Measurements from ENCODE around the gene MICALL2.

The MICALL2 gene

DNA sequence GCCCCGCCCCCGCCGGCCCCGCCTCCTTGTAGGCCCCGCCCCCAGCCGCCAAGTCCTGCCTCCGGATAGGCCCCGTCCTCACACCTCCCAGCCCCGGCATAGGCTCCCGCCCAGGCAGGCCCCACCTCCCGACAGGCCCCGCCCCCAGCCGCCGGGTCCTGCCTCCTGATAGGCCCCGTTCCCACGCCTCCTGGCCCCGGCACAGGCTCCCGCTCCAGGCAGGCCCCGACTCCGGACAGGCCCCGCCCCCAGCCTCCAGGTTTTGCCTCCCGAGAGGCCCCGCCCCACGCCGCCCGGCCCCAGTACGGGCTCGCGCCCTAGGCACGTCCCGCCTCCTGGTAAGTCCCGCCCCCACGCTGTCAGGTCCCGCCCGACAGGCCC is 232 bp upstream of the MICALL2 start:
- peak overlapping the region; percentile 79; the same call in 1 of the 2 replicates for H3K27ac ChIP-seq
- TF ChIP-seq CTCF (conservative IDR thresholded peaks at IDR 0.05) (no peak), ZFX (IDR thresholded peaks at IDR 0.05) (no peak)

DNA sequence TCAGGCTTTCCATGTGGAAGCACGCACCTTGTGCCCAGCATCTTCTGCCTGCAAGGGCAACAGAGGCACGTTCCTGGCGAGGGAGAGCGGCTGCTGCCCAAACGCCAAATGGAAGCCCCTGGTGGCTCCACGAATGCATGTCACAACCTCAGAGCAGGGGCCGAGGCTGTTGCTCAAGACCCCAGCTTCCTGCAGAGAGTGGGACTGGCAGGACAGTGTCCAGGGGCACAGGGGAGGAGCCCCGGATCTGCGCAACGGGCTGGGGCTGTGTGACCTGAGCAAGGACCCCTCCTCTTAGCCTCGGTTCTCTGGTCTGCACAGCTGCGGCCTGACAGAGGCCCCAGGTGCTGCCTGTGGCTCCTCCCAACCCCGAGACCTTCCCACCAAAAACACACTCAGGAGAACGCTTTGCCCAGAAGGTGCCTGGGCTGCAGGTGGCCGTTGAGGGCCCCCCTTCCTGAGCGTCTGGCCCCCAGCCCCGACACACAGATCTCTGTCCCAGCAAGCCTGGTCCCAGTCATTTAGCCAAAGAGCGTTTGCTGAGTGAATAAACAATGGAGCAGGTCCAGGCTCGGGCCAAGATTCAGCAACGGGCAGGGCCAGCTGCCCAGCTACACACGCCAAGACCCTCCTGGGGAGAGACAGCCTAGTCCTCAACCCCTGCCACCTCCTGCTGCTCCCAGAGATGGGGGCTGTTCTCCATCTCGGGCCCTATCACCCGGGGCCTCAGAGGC is 1.2 kb downstream of the MICALL2 start:
- peak overlapping the region; percentile 79 for H3K27ac ChIP-seq
- TF ChIP-seq ZFX (IDR thresholded peaks at IDR 0.05) (no peak), CTCF (conservative IDR thresholded peaks at IDR 0.05) (no peak)

DNA sequence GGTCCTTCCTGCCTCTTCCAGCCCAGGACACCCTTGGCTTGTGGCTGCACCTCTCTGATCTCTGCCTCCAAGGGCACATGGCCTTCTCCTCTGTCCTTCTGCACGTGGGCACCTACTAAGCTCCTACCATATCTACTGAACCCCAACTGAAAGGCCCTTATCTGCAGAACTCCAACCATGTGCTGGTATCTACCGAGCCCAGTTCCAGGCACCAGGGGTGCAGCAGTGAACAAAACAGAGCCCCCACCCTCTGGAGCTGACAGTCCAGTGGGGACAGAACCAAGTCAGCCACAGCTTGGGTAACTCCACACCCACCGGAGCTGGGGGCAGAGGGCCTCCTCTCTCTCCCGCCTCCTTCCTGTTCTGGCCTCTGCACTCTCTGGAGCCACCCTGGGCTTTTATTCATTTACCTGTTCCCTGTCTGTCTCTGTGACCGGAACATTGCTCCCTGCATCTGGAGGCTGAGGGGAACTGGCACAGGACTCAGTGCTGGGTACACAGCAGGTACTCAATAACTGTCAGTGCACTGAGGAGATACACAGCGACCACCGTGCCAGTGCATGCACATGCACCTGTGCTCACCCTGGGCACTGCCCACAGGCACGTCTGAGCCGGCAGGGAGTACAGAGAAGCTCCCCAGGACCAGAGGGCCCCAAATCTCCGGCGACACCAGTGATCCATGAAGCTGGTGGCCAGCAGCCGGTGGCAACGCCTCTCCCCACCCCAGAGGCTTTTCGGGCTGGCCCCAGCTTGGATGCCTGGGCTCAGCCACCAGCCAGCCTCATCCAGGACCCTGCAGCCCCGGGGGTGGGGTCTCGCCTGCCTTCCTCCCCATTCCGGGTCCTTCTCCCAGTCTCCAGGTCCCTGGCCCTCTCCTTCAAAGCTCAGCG is 2.0 kb downstream of the MICALL2 start:
- TF ChIP-seq ZFX (IDR thresholded peaks at IDR 0.05) (no peak), CTCF (conservative IDR thresholded peaks at IDR 0.05) (no peak)
- H3K27ac ChIP-seq = peak overlapping the region; percentile 79; the same call in 1 of the 2 replicates

DNA sequence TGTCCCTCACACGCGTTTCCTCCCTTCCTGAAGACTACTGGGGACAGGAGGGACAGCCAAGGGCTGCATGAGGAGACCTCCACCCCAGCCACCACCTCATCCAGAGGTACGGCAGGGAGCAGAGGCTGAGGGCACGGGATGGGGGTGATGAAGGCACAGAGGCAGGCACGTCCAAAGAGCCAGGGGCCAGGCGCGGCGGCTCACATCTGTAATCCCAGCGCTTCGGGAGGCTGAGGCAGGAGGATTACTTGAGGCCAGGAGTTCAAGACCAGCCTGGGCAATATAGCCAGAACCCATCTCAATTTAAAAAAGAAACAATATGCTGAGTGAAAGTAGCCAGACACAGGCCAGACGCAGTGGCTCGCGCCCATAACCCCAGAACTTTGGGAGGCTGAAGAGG is 3.3 kb downstream of the MICALL2 start:
- peak overlapping the region; percentile 91 for H3K27ac ChIP-seq
- TF ChIP-seq CTCF (conservative IDR thresholded peaks at IDR 0.05) = no peak

DNA sequence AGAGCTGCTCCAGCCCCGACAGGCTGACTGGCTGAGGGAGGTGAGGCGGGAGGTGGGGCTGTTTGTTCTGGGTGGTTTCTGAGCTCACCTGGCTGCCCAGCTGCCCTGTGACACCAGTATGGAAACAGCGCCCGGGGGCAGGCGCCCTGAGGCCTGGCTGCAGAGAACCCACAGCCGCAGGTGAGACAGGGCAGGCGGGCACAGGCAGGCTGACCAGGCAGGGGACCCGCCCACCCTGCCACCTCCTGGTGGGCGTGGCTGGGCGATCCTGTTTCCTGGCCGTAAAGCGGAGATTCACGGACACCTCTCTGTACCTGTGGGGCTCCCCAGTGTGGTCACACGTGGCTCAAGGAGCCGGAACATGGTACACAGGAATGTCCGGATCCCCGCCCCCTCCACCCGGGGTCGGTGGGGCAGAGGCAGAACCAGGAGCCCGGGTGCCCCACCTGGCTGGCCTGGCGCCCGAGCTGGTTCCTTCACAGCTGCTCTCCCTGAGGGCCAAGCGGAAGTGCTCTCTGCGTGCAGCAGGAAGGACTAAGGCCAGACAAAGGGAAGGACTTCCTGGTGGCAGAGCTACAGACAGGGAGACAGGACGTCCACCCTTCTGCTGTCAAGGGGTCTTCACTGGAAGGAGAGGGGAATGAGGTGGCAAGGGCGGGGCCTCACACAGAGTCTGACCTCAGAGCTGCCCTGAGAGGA is 3.9 kb downstream of the MICALL2 start:
- TF ChIP-seq ZFX (IDR thresholded peaks at IDR 0.05) (no peak), CTCF (conservative IDR thresholded peaks at IDR 0.05) (no peak)
- peak overlapping the region; percentile 91 for H3K27ac ChIP-seq

DNA sequence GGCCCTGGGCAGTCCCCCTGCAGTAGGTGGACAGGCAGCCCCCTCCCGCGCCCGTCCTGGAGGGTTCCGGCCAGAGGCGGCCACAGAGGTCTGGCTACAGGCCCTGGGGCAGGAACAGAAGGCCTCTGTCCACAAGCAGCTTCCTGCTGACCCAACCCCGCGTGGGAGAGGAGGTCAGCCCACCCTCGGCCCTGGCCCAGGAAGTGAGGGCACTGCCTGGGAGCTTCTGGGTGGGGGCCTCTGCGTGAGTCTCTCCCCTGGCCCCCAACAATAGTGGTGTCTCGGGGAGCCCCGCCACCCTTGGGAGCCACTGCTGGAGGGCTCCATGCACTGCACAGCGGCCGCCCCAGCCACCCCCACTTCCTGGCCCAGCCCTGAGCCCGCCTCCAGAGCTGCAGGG is 4.7 kb downstream of the MICALL2 start:
- TF ChIP-seq CTCF (conservative IDR thresholded peaks at IDR 0.05) (no peak), ZFX (IDR thresholded peaks at IDR 0.05) (no peak)
- peak overlapping the region; percentile 91 for H3K27ac ChIP-seq

Data from C4-2B (cell line).